Mucosa of rectum (tissue), 2 donors: Measurements from ENCODE around the gene HCN4.
A peak's percentile ranks its signal among the peaks of the same experiment; 100 is the strongest.
"Not testable (repeated sequence)": the region's sequence is repeated elsewhere in the genome, so short reads cannot be mapped to it uniquely, and the experiment has no call there.

ENCODE experiments used
- H3K27ac ChIP-seq, 2 donors: one replicate each; pipeline ENCODE4 v1.7.0; 2013; ENCODE audit warnings: inconsistent platforms in 2 of 2, low read depth in 2 of 2, low read length in 2 of 2
- H3K27me3 ChIP-seq, 2 donors: one replicate each; pipeline ENCODE4 v1.7.0; 2013; ENCODE audit warnings: low read length in 2 of 2; ENCODE audit not compliant: control insufficient read depth in 2 of 2, insufficient read depth in 2 of 2
- H3K36me3 ChIP-seq, 2 donors: one replicate each; pipeline ENCODE4 v1.7.0; 2013; ENCODE audit warnings: low read length in 2 of 2; ENCODE audit not compliant: control insufficient read depth in 2 of 2, insufficient read depth in 2 of 2
- H3K4me1 ChIP-seq, 2 donors: one replicate each; pipeline ENCODE4 v1.7.0; 2013; ENCODE audit warnings: low read length in 2 of 2, mild to moderate bottlenecking in 1 of 2; ENCODE audit not compliant: control insufficient read depth in 2 of 2, insufficient read depth in 2 of 2
- H3K4me3 ChIP-seq, 2 donors: one replicate each; pipeline ENCODE4 v1.7.0; 2013; ENCODE audit warnings: low read length in 2 of 2
- H3K9ac ChIP-seq, 2 donors: one replicate each; pipeline ENCODE4 v1.7.0; 2013; ENCODE audit warnings: low read length in 2 of 2, low read depth in 1 of 2, mild to moderate bottlenecking in 1 of 2
- H3K9me3 ChIP-seq, 2 donors: one replicate each; pipeline ENCODE4 v1.7.0; 2013; ENCODE audit warnings: low read length in 2 of 2; ENCODE audit not compliant: control insufficient read depth in 2 of 2
- donor health status: healthy.
- donor health status: Normal muscosa, but diverticular disease.

Gene HCN4

DNA sequence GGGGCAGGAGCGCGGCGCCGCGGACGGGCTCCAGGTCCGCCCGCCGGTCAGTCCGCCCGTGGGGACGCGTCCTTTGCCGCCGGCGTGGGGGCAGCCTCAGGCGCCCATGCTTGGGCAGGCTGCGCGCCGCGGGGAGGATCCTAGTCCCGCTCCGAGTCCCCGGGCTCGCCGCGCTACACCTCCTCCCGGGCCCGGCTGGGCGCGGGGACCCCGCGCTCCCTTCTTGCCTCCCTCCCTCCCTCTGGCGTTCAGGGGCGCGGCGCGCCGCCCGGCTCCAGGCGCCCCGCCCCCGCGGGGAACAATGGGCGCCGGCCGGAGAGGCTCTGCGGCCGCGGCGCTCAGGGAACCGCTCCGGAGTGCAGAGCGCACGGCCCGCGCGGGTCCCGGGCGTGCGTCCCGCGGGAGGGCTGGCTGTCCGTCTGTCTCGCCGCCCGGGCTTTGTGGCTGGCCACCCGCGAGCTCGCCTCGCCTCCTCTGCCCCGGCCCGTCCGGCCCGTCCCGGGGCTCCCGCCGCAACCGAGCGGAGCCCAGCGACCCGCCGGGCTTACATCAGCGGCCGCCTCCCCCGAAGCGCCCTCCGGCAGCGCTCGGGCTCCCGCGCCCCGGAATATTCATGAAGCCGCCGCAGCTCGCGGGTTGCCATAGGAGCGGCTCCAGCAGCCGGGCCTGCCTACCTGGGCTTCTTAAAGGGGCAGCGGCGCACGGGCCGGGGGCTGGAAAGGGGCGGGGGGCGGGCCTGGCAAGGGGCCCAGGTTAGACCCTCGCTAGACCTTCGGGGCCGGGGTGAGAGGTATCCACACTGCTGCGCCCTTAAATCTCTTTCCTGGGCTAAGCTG is at the start of gene HCN4:
Gene HCN4 (minus strand): TSS at position 658 of the 836 bp plus-strand sequence. CDS start 688 bp downstream, outside the sequence.
- H3K27me3 ChIP-seq, result peaks cover 45 to 48% of the 10 kb centered on the region in 2 donors
- no peaks in the 10 kb centered on the region for H3K36me3 ChIP-seq
- no peak within 1 kb of the TSS for H3K27ac ChIP-seq
- no peaks in the 10 kb centered on the region for H3K9me3 ChIP-seq
- H3K9ac ChIP-seq, result no peak within 1 kb of the TSS
- peak within 1 kb of the TSS in 1 of 2 donors; percentile 14 for H3K4me3 ChIP-seq
- H3K4me1 ChIP-seq, result peaks cover 0 to 2% of the 10 kb centered on the region in 2 donors

DNA sequence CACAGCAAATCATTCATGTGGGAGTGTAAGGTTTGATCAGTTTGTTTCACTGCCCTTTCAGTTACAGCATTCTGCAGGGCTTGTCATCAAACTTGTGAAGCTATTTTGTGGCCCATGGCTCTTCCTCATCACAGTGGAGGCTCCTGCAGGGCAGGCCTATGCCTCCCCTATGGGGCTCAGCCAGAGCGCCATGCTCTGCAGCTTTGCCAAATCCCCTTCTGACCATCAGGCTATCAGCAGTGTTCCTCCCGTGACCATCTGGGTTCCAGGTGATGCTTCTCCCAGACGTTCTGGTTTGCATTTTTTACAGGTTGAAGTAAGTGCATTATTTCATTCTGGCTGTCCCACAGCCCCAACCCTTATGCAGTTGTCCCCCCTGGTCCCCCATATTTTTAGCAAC is 46.1 kb upstream of the HCN4 start:
- Histone ChIP-seq H3K9ac (no peak overlapping the region), H3K9me3 (no peaks in the 10 kb centered on the region), H3K36me3 (no peaks in the 10 kb centered on the region), H3K27me3 (no peaks in the 10 kb centered on the region), H3K4me1 (no peaks in the 10 kb centered on the region), H3K27ac (no peak overlapping the region), H3K4me3 (no peak overlapping the region)

- Histone ChIP-seq H3K9ac (no peak overlapping the region), H3K36me3 (no peaks in the 10 kb centered on the region), H3K4me3 (no peak overlapping the region), H3K4me1 (no peaks in the 10 kb centered on the region), H3K27me3 (no peaks in the 10 kb centered on the region), H3K9me3 (no peaks in the 10 kb centered on the region), H3K27ac (no peak overlapping the region)
Observed at GRCh38 chr15:73403171-73403570, 34.4 kb upstream of the HCN4 start.

DNA sequence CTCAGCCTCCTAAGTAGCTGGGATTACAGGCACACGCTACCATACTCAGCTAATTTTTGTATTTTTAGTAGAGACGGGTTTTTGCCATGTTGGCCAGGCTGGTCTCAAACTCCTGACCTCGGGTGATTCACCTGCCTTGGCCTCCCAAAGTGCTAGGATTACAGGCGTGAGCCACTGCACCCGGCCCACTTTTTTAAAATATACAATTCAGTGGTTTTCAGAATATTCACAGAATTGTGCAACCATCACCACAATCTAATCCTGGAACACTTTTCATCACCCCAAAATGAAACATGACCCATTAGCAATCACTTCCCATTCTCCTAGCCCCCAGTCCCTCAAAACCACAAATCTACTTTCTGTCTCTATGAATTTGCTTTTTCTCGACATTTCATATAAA is 31.5 kb upstream of the HCN4 start:
- H3K27me3 ChIP-seq, H3K27ac ChIP-seq, H3K9me3 ChIP-seq, H3K4me3 ChIP-seq, H3K9ac ChIP-seq, H3K36me3 ChIP-seq, H3K4me1 ChIP-seq: not testable (repeated sequence)

DNA sequence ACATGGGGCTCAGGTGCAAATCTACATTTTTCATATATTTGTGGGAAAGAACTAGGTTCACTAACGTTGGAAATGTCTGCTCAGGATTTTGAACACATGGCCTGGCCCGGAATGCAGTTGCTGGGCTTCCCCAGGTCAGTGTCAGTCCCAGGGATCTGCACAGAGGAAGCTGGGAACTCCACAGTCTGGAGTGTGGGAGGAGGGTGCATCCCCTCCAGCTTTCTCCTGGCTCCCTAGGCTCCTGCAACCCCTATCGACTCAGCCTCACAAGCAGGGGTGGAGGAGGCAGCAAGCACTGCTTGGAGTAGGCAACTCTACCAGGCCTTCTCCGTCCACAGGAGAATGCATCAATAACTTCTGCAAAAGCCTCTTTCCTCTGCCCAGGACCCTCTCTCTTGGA is 30.1 kb upstream of the HCN4 start:
- no peak overlapping the region for H3K9ac ChIP-seq
- no peak overlapping the region for H3K4me3 ChIP-seq
- peaks cover 0 to 1% of the 10 kb centered on the region in 2 donors for H3K27me3 ChIP-seq
- no peaks in the 10 kb centered on the region for H3K9me3 ChIP-seq
- H3K27ac ChIP-seq, result no peak overlapping the region
- no peaks in the 10 kb centered on the region for H3K36me3 ChIP-seq
- H3K4me1 ChIP-seq, result no peaks in the 10 kb centered on the region

DNA sequence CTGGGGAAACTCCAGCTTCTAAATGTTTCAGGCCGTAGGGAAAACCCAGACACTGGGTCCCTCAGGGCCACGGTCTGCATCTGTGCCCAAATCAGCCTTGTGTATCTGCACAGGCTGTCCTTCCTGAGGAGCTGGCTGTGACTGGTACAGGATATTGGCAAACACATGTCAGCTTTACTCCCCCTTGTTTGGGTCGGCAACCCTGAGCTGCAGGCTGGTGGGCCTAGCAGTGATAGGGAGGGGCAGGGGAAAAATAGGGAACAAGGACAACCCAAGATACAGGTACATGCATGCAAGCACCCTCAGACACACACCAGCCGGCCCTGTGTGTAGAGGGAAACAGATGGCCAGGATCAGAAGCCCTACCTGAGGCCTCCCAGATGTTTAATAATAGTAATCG is 28.7 kb upstream of the HCN4 start:
- no peak overlapping the region for H3K4me3 ChIP-seq
- H3K36me3 ChIP-seq, result no peaks in the 10 kb centered on the region
- H3K27me3 ChIP-seq, result peaks cover 0 to 8% of the 10 kb centered on the region in 2 donors

DNA sequence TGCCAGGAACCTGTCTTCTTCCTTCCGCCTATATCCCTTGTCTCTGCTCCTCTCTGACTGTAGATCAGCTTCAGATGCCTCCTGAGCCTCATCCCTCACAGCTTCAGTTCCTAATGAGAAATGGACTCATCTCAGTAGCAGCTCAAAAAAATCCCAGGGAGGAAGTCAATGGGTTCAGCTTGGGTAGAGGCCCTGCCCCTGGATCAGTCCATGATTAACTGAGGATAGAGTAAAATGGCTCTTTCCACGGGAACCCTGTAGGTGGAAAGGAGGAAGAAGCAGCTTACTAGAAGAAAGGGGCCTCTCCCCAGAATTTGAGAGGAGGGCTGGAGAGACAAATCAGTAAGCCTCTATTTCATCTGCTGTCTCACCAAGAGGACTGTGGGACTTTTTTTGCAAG is 26.9 kb upstream of the HCN4 start:
- H3K9ac ChIP-seq, result no peak overlapping the region
- H3K9me3 ChIP-seq, result no peaks in the 10 kb centered on the region
- no peak overlapping the region for H3K27ac ChIP-seq
- no peak overlapping the region for H3K4me3 ChIP-seq
- H3K4me1 ChIP-seq, result no peaks in the 10 kb centered on the region
- H3K36me3 ChIP-seq, result no peaks in the 10 kb centered on the region
- H3K27me3 ChIP-seq, result peaks cover 0 to 15% of the 10 kb centered on the region in 2 donors

More for the DNA sequence above, 28.7 kb upstream of the HCN4 start:
- H3K9me3 ChIP-seq, result no peaks in the 10 kb centered on the region
- H3K9ac ChIP-seq, result no peak overlapping the region
- no peaks in the 10 kb centered on the region for H3K4me1 ChIP-seq
- no peak overlapping the region for H3K27ac ChIP-seq

DNA sequence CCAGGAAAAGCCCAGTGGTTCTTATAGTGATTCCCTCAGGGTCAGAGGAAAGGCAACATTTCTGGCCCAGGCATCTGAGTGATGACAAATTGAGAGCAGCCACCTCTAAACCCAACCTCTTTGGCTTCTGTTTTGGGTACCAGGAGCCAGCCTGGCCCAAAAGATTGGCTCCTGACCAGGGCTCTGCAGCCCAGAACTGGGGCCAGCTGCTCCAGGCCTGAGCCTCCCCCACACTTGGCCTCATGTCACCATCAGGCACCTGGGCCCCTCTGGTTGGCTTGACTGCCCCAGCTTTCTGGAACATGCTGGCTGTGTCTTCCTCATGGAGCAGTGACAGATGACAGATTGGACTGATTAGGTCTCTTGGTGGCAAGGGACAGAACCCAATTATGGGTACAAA is 26.0 kb upstream of the HCN4 start:
- Histone ChIP-seq H3K36me3 (no peaks in the 10 kb centered on the region), H3K4me1 (no peaks in the 10 kb centered on the region), H3K27ac (no peak overlapping the region)

DNA sequence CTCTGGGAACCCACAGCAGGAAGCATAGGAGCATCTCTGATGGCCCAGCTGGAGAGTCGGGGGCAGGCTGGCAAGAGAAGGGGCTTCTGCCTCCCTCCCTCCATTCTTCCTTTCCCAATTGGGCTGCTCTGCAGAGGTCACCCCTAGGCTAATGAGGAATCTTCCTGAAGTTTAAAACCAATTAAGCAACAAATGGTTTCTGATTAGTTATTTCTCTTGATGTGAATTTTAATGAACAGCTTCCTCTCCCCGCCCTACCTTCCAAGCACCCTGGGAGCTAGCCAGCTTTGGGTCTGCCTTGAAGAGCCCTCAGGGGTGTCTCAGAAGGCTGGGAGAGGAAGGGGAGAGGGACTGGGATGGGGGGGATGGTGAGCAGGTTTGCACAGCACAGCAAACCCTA is 24.6 kb upstream of the HCN4 start:
- Histone ChIP-seq H3K27ac (no peak overlapping the region), H3K4me3 (no peak overlapping the region), H3K9ac (no peak overlapping the region), H3K27me3 (peaks cover 3 to 15% of the 10 kb centered on the region in 2 donors), H3K9me3 (no peaks in the 10 kb centered on the region), H3K4me1 (no peaks in the 10 kb centered on the region), H3K36me3 (no peaks in the 10 kb centered on the region)

More for the DNA sequence above, 26.0 kb upstream of the HCN4 start:
- Histone ChIP-seq H3K9me3 (no peaks in the 10 kb centered on the region), H3K4me3 (no peak overlapping the region), H3K9ac (no peak overlapping the region), H3K27me3 (peaks cover 0 to 15% of the 10 kb centered on the region in 2 donors)

DNA sequence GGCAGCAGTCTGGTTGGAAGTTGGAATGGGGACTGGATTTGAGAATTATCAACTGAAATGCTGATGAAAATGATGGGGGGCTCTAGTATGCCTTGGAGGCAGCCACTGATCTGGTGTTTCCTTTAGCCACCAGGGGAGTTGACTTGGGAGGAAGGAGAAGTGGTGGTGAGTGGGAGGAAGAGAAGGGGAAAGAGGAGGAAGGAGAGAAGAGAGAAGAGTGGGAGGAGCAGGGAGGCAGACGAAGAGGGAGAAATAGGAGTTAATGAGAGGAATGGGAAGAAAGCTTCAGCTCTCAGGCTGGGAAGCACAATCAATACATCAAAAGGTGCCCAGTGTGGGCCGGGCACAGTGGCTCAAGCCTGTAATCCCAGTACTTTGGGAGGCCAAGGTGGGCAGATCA is 23.3 kb upstream of the HCN4 start:
- no peak overlapping the region for H3K27ac ChIP-seq
- no peaks in the 10 kb centered on the region for H3K4me1 ChIP-seq
- H3K9me3 ChIP-seq, result no peaks in the 10 kb centered on the region
- no peaks in the 10 kb centered on the region for H3K36me3 ChIP-seq
- no peak overlapping the region for H3K4me3 ChIP-seq
- H3K9ac ChIP-seq, result no peak overlapping the region
- peaks cover 15 to 19% of the 10 kb centered on the region in 2 donors for H3K27me3 ChIP-seq
